GM23338 (cell line): ENCODE data around the gene CAPZA1. TPM values are rescaled to one million over a fixed set of nuclear protein-coding genes. Genes with fewer than 3 reads are reported as not detected.

Experiments used
- ATAC-seq: fragments of 200-7000 bp; cut with Tn5 transposase; 3 replicates; pipeline ENCODE4 v1.9.1; 2020
- DNase-seq: peaks from one replicate; pipeline ENCODE4 v3.0.0-alpha.2; 2015; ENCODE audit warnings: low spot score
- H2AFZ ChIP-seq: fragments of 200-600 bp; sonication (generic); 2 replicates; pipeline ENCODE4 v1.8.0; 2016; ENCODE audit warnings: antibody characterized with exemption, mild to moderate bottlenecking, moderate library complexity
- H3F3A ChIP-seq: fragments of 200-600 bp; sonication (generic); replicated peaks from 2 replicates; pipeline ENCODE4 v1.8.0; 2017; ENCODE audit warnings: antibody characterized with exemption, mixed run types, low read depth
- H3K27ac ChIP-seq: fragments of 200-600 bp; sonication (generic); 2 replicates; pipeline ENCODE4 v1.6.1; 2016; ENCODE audit warnings: low read depth
- H3K27me3 ChIP-seq: fragments of 200-600 bp; sonication (generic); 2 replicates; pipeline ENCODE4 v1.8.0; 2016; ENCODE audit warnings: mild to moderate bottlenecking, mixed run types, moderate library complexity; ENCODE audit not compliant: insufficient read depth
- H3K36me3 ChIP-seq: fragments of 200-600 bp; sonication (generic); 2 replicates; pipeline ENCODE4 v1.8.0; 2016; ENCODE audit warnings: mild to moderate bottlenecking; ENCODE audit not compliant: insufficient read depth
- H3K4me1 ChIP-seq: fragments of 200-600 bp; sonication (generic); 2 replicates; pipeline ENCODE4 v1.8.0; 2016; ENCODE audit warnings: mild to moderate bottlenecking, moderate library complexity; ENCODE audit not compliant: insufficient read depth
- H3K4me2 ChIP-seq: fragments of 200-600 bp; sonication (generic); 2 replicates; pipeline ENCODE4 v1.7.1; 2017; ENCODE audit warnings: mixed run types
- H3K4me3 ChIP-seq: fragments of 200-600 bp; sonication (generic); 2 replicates; pipeline ENCODE4 v1.6.1; 2016; ENCODE audit warnings: mixed run types
- H3K79me2 ChIP-seq: fragments of 200-600 bp; sonication (generic); replicated peaks from 2 replicates; pipeline ENCODE4 v1.8.0; 2017; ENCODE audit warnings: mild to moderate bottlenecking; ENCODE audit not compliant: insufficient read depth
- H3K9me2 ChIP-seq: fragments of 200-600 bp; sonication (generic); 2 replicates; pipeline ENCODE4 v1.8.0; 2017; ENCODE audit not compliant: insufficient read depth
- H4K20me1 ChIP-seq: fragments of 200-600 bp; sonication (generic); replicated peaks from 2 replicates; pipeline ENCODE4 v1.8.0; 2017; ENCODE audit warnings: mild to moderate bottlenecking; ENCODE audit not compliant: insufficient read depth
- H3K27ac Mint-ChIP-seq: 2 replicates; pipeline ENCODE4 v1.8.0; 2020; ENCODE audit warnings: inconsistent platforms, mild to moderate bottlenecking, moderate library complexity, mixed read lengths
- H3K27me3 Mint-ChIP-seq: 3 replicates; pipeline ENCODE4 v1.8.0; 2022; ENCODE audit warnings: low read depth, mild to moderate bottlenecking, moderate library complexity, mixed read lengths, inconsistent platforms; ENCODE audit not compliant: insufficient read depth, poor library complexity
- H3K36me3 Mint-ChIP-seq: 3 replicates; pipeline ENCODE4 v1.8.0; 2021; ENCODE audit warnings: low read depth, mild to moderate bottlenecking, inconsistent platforms, moderate library complexity, mixed read lengths
- H3K4me1 Mint-ChIP-seq: 3 replicates; pipeline ENCODE4 v1.8.0; 2020; ENCODE audit warnings: mild to moderate bottlenecking, inconsistent platforms, mixed read lengths
- H3K4me3 Mint-ChIP-seq: 3 replicates; pipeline ENCODE4 v1.8.0; 2021; ENCODE audit warnings: moderate library complexity, mild to moderate bottlenecking, inconsistent platforms, mixed read lengths
- H3K9me3 Mint-ChIP-seq: 3 replicates; pipeline ENCODE4 v1.8.0; 2020; ENCODE audit warnings: moderate library complexity, mild to moderate bottlenecking, inconsistent platforms, mixed read lengths
- CREB1 ChIP-seq: fragments of 250-450 bp; sonication (Bioruptor Pico); IDR thresholded peaks from 2 replicates; pipeline ENCODE4 v1.5.0; 2020; ENCODE audit warnings: low read depth, mild to moderate bottlenecking, moderate library complexity
- EZH2 ChIP-seq: fragments of 200-600 bp; sonication (generic); IDR thresholded peaks from one replicate; pipeline ENCODE4 v1.8.0; 2017; ENCODE audit warnings: antibody characterized with exemption, mild to moderate bottlenecking, low read depth; ENCODE audit not compliant: unreplicated experiment
- NANOG ChIP-seq: IDR thresholded peaks from 2 replicates; pipeline ENCODE4 v1.6.1; 2016; ENCODE audit warnings: antibody characterized with exemption, borderline replicate concordance
- POLR2AphosphoS5 ChIP-seq: IDR thresholded peaks from 2 replicates; pipeline ENCODE4 v1.6.1; 2016; ENCODE audit warnings: antibody characterized with exemption, low read depth
- STAT1 ChIP-seq: IDR thresholded peaks from one replicate; pipeline ENCODE4 v1.6.1; 2016; ENCODE audit warnings: antibody characterized with exemption; ENCODE audit not compliant: unreplicated experiment
- ZNF114 ChIP-seq: fragments of 250-450 bp; sonication (Bioruptor Pico); IDR thresholded peaks from 2 replicates; pipeline ENCODE4 v1.5.0; 2020; ENCODE audit warnings: mild to moderate bottlenecking, moderate library complexity
- polyA plus RNA-seq: library from polyadenylated mRNA; unstranded; fragments of >200 nt; fragmentation: Nextera tagmentation; extraction: Ambion mirVana; gene quantifications from 2 replicates; pipeline ENCODE4 v1.2.1, GENCODE V29; 2016
- total RNA-seq: library from RNA; depleted of rRNA; stranded (reverse); fragments of >200 nt; shearing (Covaris generic); gene quantifications from 2 replicates; pipeline ENCODE4 v1.2.3, GENCODE V29; 2014
- TF ChIP-seq, protein P1 (sequence below): fragments of 250-450 bp; sonication (Bioruptor Pico); IDR thresholded peaks from 2 replicates; pipeline ENCODE4 v1.5.0; 2020; ENCODE audit warnings: mild to moderate bottlenecking, moderate library complexity
- TF ChIP-seq, protein P2 (sequence below): IDR thresholded peaks from one replicate; pipeline ENCODE4 v1.6.1; 2018; ENCODE audit warnings: antibody characterized with exemption; ENCODE audit not compliant: unreplicated experiment

CAPZA1 gene
- total and polyA plus RNA-seq, 2 experiments from 2014 or later: 147 to 182 TPM

DNA sequence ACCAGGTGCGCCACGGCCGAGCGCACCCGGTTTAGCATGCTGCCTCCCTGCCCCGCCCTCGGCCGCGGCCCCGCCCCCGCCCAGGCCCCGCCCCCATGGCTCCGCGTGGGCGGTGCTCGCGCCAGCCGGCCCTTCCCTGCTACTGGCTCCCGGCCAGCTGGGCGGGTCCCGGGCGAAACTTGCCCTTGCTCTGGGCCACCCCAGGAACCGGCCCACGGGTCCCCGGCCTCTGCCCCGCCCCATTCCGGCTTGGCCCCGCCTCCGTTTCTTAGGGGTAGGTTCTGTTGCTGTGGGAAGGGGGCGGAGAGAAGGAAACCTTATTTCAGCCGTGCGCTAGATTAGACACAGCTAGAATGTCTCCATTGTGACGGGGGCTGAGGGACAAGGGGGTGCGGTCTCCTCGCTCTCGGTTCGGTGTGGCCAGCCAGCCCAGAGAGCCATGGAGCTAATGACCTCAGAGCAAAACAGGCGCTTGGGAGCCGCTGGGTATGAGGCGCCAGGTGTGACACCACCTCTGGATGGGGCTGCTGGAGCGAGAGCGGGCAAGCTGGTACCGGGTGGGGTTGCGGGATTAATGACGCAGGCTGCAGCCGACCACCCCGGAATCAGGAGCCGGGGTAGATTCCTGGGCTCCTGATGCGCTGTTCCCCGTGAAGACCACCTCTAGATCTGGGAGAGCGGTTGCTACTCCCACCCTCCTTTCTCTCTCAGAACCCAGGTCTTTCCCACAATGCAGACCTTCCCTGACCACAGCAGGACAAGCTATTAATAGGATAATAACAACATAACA, 95.8 kb downstream of the CAPZA1 start, which contains the start of gene PPM1J:
TSS of gene PPM1J (minus strand) at position 69 of the 790 bp plus-strand sequence. CDS start at position 38, 31 bp downstream.
- peak within 1 kb of the TSS; percentile 99 for H3K4me2 ChIP-seq

GRCh38 chr1:112716133-112716720, 96.6 kb downstream of the CAPZA1 start:
- Mint-ChIP-seq H3K4me1 (peaks cover 43% of the 10 kb centered on the region), H3K9me3 (no peaks in the 10 kb centered on the region)
- peak; percentile 64; the same call in 1 of the 2 replicates for TF ChIP-seq ZNF114 (CRISPR knock-in tag)
- TF ChIP-seq EZH2: no peak
- TF ChIP-seq, protein P1, sequence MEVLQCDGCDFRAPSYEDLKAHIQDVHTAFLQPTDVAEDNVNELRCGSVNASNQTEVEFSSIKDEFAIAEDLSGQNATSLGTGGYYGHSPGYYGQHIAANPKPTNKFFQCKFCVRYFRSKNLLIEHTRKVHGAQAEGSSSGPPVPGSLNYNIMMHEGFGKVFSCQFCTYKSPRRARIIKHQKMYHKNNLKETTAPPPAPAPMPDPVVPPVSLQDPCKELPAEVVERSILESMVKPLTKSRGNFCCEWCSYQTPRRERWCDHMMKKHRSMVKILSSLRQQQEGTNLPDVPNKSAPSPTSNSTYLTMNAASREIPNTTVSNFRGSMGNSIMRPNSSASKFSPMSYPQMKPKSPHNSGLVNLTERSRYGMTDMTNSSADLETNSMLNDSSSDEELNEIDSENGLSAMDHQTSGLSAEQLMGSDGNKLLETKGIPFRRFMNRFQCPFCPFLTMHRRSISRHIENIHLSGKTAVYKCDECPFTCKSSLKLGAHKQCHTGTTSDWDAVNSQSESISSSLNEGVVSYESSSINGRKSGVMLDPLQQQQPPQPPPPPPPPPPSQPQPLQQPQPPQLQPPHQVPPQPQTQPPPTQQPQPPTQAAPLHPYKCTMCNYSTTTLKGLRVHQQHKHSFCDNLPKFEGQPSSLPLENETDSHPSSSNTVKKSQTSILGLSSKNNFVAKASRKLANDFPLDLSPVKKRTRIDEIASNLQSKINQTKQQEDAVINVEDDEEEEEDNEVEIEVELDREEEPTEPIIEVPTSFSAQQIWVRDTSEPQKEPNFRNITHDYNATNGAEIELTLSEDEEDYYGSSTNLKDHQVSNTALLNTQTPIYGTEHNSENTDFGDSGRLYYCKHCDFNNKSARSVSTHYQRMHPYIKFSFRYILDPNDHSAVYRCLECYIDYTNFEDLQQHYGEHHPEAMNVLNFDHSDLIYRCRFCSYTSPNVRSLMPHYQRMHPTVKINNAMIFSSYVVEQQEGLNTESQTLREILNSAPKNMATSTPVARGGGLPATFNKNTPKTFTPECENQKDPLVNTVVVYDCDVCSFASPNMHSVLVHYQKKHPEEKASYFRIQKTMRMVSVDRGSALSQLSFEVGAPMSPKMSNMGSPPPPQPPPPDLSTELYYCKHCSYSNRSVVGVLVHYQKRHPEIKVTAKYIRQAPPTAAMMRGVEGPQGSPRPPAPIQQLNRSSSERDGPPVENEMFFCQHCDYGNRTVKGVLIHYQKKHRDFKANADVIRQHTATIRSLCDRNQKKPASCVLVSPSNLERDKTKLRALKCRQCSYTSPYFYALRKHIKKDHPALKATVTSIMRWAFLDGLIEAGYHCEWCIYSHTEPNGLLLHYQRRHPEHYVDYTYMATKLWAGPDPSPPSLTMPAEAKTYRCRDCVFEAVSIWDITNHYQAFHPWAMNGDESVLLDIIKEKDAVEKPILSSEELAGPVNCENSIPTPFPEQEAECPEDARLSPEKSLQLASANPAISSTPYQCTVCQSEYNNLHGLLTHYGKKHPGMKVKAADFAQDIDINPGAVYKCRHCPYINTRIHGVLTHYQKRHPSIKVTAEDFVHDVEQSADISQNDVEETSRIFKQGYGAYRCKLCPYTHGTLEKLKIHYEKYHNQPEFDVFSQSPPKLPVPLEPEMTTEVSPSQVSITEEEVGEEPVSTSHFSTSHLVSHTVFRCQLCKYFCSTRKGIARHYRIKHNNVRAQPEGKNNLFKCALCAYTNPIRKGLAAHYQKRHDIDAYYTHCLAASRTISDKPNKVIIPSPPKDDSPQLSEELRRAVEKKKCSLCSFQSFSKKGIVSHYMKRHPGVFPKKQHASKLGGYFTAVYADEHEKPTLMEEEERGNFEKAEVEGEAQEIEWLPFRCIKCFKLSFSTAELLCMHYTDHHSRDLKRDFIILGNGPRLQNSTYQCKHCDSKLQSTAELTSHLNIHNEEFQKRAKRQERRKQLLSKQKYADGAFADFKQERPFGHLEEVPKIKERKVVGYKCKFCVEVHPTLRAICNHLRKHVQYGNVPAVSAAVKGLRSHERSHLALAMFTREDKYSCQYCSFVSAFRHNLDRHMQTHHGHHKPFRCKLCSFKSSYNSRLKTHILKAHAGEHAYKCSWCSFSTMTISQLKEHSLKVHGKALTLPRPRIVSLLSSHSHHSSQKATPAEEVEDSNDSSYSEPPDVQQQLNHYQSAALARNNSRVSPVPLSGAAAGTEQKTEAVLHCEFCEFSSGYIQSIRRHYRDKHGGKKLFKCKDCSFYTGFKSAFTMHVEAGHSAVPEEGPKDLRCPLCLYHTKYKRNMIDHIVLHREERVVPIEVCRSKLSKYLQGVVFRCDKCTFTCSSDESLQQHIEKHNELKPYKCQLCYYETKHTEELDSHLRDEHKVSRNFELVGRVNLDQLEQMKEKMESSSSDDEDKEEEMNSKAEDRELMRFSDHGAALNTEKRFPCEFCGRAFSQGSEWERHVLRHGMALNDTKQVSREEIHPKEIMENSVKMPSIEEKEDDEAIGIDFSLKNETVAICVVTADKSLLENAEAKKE (CRISPR knock-in tag): peak; percentile 66; the same call in 1 of the 2 replicates
- TF ChIP-seq, protein P2, sequence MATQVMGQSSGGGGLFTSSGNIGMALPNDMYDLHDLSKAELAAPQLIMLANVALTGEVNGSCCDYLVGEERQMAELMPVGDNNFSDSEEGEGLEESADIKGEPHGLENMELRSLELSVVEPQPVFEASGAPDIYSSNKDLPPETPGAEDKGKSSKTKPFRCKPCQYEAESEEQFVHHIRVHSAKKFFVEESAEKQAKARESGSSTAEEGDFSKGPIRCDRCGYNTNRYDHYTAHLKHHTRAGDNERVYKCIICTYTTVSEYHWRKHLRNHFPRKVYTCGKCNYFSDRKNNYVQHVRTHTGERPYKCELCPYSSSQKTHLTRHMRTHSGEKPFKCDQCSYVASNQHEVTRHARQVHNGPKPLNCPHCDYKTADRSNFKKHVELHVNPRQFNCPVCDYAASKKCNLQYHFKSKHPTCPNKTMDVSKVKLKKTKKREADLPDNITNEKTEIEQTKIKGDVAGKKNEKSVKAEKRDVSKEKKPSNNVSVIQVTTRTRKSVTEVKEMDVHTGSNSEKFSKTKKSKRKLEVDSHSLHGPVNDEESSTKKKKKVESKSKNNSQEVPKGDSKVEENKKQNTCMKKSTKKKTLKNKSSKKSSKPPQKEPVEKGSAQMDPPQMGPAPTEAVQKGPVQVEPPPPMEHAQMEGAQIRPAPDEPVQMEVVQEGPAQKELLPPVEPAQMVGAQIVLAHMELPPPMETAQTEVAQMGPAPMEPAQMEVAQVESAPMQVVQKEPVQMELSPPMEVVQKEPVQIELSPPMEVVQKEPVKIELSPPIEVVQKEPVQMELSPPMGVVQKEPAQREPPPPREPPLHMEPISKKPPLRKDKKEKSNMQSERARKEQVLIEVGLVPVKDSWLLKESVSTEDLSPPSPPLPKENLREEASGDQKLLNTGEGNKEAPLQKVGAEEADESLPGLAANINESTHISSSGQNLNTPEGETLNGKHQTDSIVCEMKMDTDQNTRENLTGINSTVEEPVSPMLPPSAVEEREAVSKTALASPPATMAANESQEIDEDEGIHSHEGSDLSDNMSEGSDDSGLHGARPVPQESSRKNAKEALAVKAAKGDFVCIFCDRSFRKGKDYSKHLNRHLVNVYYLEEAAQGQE: no peak
- TF ChIP-seq STAT1: no peak
- no peak for TF ChIP-seq CREB1 (CRISPR knock-in tag)

More for the DNA sequence above, 95.8 kb downstream of the CAPZA1 start, which contains the start of gene PPM1J:
- no peaks in the 10 kb centered on the region for H3K79me2 ChIP-seq
- no peak within 1 kb of the TSS for H3K27ac ChIP-seq
- peaks cover 4% of the 10 kb centered on the region; the same call in 1 of the 3 replicates for H3K36me3 Mint-ChIP-seq
- H2AFZ ChIP-seq: peak within 1 kb of the TSS; percentile 96
- peak within 1 kb of the TSS; percentile 88 for H3K4me3 Mint-ChIP-seq
- peak within 1 kb of the TSS; percentile 95 for H3K4me3 ChIP-seq
- peaks cover 49% of the 10 kb centered on the region for H3K27me3 Mint-ChIP-seq
- H3K36me3 ChIP-seq: no peaks in the 10 kb centered on the region
- peak; percentile 72 for ATAC-seq
- peaks cover 7% of the 10 kb centered on the region for H3F3A ChIP-seq
- H3K4me1 Mint-ChIP-seq: peaks cover 48% of the 10 kb centered on the region
- H3K9me3 Mint-ChIP-seq: no peaks in the 10 kb centered on the region
- H3K27me3 ChIP-seq: peaks cover 48% of the 10 kb centered on the region
- TF ChIP-seq NANOG: no peak
- TF ChIP-seq POLR2AphosphoS5: peak; percentile 31; the same call in 1 of the 2 replicates
- H3K9me2 ChIP-seq: no peaks in the 10 kb centered on the region
- no peaks in the 10 kb centered on the region; the same call in 1 of the 2 replicates for H4K20me1 ChIP-seq
- DNase-seq: peak; percentile 98
- no peak within 1 kb of the TSS for H3K27ac Mint-ChIP-seq
- H3K4me1 ChIP-seq: peaks cover 27% of the 10 kb centered on the region

More at GRCh38 chr1:112716133-112716720, 96.6 kb downstream of the CAPZA1 start:
- Histone ChIP-seq H3K27ac (no peak overlapping the region), H3K79me2 (no peaks in the 10 kb centered on the region), H3K36me3 (no peaks in the 10 kb centered on the region), H3K4me3 (peak overlapping the region; percentile 95), H3K27me3 (peaks cover 54% of the 10 kb centered on the region), H4K20me1 (no peaks in the 10 kb centered on the region; the same call in 1 of the 2 replicates), H2AFZ (peak overlapping the region; percentile 58; the same call in 1 of the 2 replicates), H3F3A (peaks cover 7% of the 10 kb centered on the region), H3K4me2 (peak overlapping the region; percentile 94), H3K4me1 (peaks cover 25% of the 10 kb centered on the region), H3K9me2 (no peaks in the 10 kb centered on the region)
- DNase-seq (peak; percentile 97), ATAC-seq (peak; percentile 70)
- peaks cover 46% of the 10 kb centered on the region for H3K27me3 Mint-ChIP-seq
- peaks cover 4% of the 10 kb centered on the region; the same call in 1 of the 3 replicates for H3K36me3 Mint-ChIP-seq
- H3K27ac Mint-ChIP-seq: no peak overlapping the region
- H3K4me3 Mint-ChIP-seq: peak overlapping the region; percentile 88
